Measurements from ENCODE around the gene AVPI1.

Gene AVPI1, protein sequence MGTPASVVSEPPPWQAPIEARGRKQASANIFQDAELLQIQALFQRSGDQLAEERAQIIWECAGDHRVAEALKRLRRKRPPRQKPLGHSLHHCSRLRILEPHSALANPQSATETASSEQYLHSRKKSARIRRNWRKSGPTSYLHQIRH

DNA sequence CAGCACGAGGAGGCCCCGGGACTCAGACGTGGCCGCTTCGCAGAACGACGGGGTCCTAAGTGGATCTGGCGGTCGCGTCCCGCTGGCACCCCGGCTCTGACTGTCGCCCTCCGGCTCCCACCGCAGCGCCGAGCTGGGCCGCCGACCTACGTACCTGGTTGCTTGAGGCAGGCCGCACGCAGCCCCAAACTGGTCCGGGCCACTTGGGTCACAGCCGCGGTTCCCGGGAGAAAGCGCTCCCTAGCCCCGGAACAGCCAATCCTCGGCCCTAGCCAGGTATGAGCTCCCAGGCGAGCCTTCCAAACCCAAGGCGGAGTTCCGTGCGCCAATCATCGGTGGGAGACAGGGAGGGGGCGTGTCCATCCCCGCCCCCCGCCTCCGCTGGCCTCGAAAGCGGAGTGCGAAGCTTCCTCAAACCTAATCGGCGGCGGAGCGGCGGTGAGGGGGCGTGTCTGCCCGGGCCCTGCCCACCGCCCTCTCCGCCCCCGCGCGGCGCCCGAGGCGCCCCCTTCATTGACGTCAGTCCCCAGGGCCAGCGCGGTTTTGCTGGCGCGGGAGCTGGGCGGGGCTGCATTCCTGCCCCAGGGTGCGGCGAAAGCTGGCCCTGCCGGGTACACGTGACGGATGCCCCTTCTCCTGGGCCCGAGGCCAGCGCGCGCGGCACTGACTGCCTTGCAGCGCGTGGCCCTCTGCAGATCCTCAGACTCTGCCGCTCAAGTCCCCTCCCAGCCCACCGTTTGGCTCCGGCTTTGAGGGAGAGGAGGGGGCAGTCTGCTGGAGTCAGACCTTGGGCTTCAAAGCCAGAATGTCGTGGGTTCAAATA, at the start of gene AVPI1:
TSS of gene AVPI1 (minus strand) at position 280 of the 823 bp plus-strand sequence. CDS start 7,336 bp downstream, outside the sequence.
- DNase-seq, result peak; percentile 96

DNA sequence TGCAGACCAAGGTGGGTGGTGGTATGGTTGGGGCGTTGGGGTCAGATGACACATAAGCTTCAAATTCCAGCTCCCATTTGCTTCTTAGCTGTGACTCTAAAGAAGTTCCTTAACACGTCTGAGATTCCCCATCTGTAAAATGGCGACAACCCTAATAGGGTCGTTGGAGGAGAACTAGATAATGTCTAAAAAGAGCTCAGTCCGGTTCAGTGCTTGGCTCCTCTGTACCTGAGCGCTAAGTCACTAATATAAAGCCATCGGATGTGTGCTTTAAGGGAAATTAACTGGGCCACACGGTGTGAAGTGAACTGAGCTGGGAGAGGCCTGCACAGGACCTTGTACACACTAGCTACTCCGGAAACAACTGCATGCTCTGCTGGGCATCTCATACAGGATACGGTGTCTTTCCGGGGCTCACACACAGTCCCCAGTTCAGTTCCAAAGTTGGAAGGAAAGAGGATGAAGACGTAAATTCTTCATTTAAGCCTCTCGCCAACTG, 49.4 kb upstream of the AVPI1 start:
- no peak for DNase-seq

DNA sequence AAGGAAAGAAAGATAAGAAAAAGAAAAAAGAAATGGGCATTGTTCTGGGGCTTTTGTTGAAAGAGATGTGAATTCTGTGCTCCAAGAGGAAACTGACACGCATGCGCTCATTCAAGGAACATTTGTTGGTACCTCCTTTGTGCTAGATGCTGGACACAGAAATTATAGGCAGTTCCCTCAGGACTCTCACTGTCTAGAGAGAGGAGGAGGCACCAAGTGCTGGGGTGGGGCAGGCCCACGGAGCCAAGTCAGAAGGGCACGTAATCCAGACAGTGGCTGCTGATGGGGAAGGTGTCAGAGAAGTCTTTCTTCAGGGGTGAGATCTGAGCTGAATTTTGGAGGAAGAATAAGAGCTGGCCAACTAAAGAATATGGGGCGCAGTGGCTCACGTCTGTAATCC, 47.0 kb upstream of the AVPI1 start:
- DNase-seq, result no peak

DNA sequence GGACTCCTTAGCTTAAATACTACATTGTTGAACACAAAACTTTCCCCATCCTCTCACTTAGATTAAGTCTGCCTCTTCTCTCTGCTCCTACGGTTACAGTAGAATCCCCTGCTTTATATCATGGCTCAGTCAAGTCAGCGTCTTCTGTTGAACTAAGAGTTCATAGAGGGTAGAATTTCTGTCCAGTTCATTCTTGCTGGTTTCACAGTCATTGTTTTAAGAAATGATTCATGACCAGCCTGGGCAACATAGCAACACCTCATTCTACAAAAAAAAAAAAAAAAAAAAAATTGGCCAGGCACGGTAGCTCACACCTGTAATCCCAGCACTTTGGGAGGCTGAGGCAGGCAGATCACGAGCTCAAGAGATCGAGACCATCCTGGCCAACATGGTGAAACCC, 46.2 kb upstream of the AVPI1 start:
- no peak for DNase-seq

DNA sequence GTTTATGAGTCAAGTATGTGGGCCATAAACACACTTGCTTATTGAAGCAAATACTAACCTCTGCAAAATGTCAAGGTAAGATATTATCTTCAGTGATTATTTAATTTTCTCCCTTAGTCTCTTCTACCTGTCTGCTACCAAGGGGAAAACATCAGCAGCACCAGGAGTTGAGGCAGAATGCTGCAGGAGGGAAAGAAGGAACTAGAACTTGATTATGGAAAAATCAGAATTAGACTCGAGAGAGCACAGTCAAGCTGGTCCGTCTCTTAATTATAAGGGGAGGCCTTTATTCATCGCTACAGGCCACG, 45.0 kb upstream of the AVPI1 start:
- DNase-seq, result no peak

DNA sequence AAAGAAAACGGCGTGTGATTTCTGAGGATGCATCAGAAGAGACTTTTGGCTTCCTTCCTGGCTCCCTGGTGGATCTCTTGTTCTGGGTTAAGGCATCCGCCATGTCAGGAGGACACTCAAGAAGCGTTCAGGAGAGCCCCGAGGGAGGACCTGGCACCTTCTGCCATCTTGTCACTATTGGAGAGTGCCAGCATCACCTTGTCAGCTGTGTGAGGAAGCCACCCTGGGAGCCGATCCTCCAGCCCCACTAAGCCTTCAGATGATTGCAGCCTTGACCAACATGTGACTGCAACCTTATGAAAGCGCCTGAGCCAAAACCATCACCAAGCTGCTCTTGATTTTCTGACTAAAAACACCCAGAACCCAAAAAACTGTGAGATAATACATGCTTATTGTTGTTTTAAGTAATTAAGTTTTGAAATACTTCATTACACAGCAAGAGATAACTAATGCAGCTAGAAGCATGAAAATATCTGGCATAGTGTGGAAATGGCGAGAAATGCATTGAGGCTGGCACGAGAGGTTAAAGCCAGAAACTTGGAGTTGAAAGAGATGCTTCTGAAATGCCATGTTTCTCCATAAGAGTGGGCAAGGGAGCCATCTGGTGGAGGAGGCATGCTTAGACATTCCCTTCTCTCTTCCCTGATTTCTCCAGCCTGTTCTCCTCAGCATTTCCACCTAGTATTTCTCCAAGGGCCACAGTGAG, 44.5 kb upstream of the AVPI1 start:
- peak; percentile 79 for DNase-seq

DNA sequence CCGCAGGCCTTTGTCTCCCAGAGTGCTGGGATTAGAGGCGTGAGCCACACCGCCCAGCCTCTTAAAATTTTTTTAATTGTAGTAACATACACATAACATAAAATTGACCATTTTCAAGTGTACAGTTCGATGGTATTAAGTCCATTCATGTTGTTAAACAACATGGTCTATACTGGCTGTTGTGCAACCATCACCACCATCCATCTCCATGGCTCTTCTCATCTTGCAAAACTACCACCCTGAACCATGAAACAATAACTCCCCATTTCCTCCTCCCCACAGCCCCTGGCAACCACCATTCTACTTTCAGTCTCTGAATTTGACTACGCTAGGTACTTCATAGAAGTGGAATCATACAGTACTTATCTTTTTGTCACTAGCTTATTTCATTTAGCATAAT, 42.0 kb upstream of the AVPI1 start:
- DNase-seq, result no peak

DNA sequence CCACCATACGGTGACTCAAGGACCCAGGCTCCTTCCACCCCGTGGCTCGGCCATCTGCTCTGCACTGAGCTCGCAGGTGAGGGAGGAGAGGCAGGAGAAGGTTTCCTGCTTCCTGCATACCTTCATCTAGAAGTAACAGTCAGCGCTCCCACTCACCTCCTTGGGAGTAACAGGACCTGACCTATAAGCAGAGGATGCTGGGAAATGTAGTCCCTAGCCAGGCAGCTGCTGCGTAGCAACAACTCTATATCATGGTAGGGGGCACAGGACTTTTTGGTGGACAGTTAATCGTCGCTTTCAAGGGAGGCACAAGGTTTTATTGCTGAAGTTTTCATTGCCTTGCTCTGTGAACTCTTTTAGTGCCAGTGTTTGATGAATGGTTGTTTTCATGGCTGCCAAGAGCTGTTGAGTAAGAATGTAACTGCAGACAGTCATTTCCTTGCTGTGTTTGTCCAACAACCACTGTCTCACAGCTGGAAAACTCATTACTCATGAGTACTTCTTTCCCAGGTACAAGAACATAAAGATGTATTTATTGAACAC, 39.7 kb upstream of the AVPI1 start:
- DNase-seq, result peak; percentile 75

DNA sequence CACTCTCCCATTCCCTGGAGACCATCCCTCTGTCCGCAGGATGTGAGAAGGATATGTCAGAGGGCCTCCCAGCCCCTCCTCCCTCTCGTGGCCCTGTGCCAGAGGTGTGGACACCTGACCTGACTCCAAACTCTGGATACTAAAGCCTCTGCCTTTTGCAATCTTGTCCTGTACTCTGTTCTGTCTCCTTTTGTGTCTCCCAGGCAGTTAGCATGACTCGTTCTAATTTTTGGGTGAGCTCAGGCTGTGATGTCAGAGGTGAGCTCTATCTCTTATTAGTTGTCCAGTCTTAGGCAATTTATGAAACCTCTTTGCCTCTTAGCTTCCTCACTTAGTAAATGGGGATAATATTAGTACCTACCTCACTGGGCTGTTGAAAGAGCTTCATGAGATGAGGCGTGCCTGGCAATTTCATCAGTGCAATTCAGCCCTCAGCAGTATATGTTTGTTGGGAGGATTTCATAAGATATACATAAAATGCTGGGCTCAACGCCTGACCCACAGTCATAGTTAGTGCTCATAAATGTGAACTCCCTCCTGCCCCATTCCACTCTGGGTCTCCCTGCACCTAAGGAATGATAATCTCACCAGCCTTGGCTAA, 37.4 kb upstream of the AVPI1 start:
- peak; percentile 44 for DNase-seq

DNA sequence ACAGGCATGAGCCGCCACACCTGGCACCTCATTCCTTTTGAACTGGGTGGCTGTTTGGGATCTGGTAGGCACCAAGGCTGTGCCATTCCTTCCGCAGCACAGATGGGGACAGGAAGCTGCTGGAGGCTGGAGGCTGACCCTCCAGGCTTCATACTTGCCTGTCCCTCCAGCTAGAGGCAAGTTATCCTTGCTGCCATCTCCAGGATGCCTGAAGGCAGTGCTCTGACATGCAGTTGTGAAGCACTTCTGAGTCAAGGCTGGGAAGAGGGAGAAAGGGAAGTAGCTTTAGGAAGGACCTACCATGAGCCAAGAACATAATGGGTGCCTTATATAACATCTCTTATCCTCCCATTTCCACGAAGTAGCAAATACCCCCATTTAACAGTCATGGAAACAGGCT, 36.0 kb upstream of the AVPI1 start:
- DNase-seq, result no peak

DNA sequence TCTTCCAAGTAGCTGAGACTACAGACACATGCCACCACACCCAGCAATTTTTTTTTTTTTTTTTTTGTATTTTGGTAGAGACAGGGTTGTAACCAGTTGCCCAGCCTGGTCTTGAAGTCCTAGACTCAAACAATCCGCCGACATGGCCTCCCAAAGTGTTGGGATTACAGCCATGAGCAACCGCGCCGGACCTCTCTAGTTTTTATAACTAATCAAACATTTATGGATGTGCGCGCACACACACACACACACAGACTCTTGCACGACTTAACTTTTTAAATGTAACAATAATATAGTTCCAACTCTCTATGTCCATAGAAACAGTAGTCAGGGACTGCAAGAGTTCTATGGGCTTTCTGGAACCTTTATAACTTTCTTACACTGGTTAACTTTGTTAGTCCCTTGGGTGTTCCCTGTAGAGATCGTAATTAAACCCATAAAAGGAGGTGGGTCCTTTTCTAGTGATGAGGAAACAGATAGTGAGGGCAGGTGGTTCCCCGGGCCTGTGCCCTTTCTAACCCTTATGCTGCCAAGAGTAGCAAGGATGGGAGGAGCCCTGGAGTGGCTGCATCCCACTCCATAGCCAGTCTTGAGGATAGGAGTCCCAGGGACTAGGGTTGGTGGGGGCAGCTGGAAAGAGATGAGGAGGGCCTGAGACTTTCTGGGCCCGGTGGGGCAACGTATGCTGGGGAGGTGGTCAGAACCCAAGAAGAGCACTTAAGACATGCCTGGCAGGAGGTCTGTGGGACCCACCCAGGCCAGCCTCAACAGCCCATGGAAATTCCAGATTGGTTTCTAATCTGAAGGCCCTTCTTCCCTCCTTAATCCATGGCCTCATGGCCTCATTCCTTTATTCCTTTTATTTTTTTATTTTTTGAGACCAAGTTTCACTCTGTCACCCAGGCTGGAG, 35.1 kb upstream of the AVPI1 start:
- DNase-seq, result no peak

DNA sequence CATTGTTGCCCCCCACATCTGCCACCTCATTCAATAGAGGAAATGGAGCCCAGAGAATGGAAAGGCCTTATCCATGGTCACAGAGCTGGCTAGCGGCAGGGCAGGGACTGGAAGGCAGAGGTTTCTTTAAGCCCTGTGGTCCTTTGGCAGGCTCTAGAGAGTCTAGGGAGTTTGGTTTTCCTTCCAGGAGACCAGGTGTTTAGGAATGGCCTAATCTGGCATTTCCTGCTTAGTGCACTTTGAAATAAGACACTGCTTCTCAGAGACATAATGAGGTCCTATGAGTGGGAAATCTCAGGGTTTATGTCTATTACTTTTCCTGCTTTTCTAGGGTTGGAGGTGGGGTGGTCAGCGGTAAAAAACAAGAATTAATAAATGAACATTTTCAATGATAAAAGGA, 32.6 kb upstream of the AVPI1 start:
- DNase-seq, result no peak

DNA sequence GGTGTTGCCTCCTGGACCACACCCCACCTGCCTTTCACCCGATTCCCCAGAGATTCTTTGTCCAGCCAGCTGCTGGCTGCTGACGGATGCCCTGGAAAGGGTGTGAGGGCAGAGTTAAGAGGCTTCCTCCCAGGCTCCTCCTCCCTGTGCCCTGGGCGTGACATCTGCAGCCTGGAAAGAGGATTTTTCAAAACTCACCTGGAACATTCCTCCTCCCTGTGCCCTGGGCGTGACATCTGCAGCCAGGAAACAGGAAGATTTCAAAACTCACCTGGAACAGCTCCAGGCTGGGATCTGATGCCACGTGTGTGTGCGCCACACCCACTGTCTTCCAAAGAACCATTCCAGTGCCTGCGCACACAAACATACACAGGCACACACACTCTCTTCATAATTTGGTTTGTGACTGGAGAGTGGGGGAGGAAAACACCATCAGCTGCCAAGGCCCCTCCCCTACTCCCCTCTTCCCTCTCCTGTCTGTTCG, 31.7 kb upstream of the AVPI1 start:
- DNase-seq, result no peak

DNA sequence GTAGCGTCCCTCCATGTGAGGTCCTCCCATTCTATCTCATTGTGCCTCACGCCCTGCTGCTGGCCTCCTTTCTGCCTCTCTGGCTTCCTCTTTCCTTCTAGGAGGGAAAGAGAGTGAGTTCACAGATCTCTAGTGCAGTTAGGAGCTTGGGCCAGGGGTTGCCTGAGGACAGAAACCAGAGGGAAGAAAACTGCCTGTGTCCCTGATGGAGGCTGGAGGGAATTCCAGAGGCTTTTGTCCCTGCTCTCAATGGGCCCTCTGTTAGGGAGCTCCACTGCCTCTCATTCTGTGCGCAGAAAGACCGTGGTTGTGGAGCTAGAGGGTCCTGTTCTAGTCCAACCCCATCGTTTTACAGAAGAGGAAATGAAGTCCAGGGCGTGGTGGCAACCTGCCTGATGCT, 31.1 kb upstream of the AVPI1 start:
- DNase-seq, result no peak

DNA sequence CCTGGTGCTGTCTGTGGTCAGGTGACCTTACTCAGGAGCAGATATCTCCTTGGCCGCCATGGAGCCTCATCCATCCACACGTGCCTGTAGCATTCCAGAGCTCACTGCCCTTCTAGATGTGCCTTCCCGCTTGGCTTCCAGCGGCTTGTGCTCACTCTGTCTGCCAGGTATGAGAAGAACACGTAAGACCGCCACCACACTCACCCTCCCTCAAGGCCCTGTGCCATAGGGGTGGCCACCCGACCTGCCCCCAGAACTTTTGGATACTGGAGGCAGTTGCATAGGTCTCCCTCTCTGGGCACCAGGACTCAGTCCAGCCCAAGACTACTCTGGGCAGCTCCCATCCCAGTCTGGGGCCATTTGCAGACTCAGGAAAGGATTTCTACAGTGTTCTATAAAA, 30.6 kb upstream of the AVPI1 start:
- DNase-seq, result no peak

DNA sequence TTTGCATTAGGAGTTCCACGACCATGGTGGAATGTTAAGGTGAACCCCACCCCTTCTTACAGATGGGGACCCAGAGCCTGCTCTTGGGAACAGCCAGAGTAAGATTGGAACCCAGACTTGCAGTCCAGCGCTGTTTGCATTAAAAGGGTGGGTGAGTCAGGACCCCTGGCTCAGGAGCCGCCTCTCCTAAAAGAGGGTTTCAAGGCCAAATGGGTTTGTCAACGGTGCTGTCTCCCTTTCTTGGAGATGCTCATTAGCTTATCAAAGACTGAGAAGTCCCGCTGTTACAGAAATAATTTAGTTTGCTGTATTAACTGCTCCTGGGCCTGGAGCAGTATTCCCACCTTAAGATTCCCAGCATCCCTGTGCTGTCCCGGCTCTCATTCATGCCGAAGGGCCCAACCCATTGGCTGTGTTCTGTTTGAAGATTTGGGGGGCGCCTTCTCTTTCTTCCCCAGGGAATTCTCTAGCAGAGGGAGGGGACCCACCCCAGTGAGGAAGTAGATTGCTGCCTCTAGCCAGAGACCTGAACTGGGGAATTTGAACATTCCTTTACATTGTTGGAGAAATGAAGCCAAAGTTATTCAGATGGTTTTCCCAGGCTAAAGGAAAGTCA, 28.3 kb upstream of the AVPI1 start:
- no peak for DNase-seq

DNA sequence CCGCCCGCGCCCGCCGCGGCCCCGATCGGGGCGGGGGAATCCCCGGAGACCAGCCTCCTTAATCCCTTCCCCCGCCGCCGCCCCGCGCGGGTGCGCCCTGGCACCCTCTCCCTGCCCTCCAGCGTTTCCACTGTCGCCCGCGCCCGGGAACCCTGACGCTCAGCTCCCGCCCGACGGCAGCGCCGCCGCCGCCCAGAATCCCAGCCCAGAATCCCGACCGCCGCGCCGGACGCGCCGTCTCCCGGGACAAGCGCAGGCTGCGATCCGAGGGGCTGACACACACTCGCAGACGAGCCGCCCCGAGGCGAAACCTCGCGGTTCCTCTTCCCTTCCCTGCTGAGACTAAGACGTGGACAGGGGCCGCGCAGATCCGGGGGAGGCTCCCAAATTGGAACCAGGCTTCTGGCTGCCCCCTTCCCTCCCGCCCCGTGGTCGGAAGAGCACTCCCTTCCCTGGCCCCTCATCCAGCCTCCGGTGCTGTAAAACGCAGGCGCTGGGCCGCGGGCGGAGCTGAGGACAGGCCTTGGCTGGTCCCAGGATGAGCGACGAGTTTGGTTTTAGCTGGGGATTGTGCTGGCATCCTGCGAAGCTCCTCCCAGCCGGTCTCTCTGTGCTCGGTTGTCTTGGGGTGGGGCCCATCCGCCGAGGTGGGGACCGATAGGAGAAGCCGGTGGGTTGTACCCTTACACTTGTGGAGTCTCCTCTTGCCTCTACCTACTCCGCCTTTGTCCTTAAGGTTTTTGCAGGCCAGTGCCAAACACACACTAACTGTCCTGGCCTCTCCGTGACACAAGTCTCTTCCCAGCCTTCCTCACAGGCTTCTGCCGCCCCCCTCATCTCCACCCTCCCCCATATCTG, 27.6 kb upstream of the AVPI1 start:
- DNase-seq, result peak; percentile 73

DNA sequence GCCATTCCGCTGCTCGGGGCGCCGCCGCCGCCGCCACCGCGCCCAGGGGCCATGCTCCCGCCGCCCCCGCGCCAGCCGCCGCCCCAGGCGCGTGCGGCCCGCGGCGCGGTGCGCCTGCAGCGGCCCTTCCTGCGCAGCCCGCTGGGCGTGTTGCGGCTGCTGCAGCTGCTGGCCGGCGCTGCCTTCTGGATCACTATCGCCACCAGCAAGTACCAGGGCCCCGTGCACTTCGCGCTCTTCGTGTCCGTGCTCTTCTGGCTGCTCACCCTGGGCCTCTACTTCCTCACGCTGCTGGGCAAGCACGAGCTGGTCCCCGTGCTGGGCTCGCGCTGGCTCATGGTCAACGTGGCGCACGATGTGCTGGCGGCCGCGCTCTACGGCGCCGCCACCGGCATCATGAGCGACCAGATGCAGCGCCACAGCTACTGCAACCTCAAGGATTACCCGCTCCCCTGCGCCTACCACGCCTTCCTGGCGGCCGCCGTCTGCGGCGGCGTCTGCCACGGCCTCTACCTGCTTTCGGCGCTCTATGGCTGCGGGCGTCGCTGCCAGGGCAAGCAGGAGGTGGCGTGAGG, 26.9 kb upstream of the AVPI1 start:
- peak; percentile 54 for DNase-seq

DNA sequence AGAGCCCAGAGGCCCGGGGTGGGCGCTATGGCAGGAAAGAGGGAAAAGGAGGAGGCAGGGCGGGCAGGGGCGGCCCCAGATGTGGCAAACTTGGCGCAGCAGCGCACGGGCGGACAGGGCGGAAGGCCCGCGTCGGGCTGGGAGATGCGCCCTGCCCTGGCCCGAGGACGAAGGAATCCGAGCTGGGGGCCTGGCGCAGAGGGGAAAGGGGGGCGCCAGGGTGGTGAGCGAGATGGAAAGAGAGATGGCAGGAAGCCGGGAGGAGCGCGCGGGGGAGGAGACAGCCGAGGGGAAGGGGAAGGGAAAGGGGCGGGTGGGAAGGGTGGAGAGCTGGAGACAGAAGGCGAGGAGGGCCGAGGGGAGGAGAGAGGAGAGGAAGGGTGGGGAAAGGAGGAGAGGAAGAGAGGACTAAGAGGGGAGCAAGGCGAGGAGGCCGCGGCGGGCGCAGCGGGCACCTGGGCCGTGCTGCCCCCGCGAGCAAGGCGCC, 26.3 kb upstream of the AVPI1 start, which contains the start of gene MARVELD1:
TSS of gene MARVELD1 (plus strand) at position 392 of the 487 bp plus-strand sequence. CDS start 147 bp downstream, outside the sequence.
- peak; percentile 89 for DNase-seq
